HG02588 (cell line): ENCODE data around the gene TMEM158.

Source experiments
- ATAC-seq: cut with Tn5 transposase; IDR thresholded peaks from one replicate; pipeline ENCODE4 v1.9.1; 2021; ENCODE audit warnings: mild to moderate bottlenecking, moderate library complexity; ENCODE audit not compliant: unreplicated experiment

Gene TMEM158

GRCh38 chr3:45205126-45205525, 21.0 kb downstream of the TMEM158 start:
- no peak for ATAC-seq

DNA sequence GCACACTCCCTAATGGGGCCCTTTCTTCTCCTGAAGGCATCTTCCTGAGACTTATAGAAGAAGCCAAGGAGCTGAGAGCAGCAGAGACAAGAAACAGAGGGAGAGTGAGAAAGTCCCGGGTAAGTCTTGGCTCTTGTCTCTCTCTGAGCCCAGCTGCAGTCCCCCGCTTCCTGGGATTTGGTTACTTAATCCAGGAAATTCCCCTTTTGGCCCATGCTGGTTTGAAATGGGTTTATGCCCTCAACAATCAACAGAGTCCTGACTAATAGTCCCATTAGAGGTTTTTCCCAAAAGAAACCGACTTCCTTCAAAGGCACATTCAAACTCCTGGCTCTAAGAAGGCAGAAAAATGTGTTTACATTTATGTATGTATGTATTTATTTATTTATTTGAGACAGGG, 22.0 kb downstream of the TMEM158 start:
- no peak for ATAC-seq

DNA sequence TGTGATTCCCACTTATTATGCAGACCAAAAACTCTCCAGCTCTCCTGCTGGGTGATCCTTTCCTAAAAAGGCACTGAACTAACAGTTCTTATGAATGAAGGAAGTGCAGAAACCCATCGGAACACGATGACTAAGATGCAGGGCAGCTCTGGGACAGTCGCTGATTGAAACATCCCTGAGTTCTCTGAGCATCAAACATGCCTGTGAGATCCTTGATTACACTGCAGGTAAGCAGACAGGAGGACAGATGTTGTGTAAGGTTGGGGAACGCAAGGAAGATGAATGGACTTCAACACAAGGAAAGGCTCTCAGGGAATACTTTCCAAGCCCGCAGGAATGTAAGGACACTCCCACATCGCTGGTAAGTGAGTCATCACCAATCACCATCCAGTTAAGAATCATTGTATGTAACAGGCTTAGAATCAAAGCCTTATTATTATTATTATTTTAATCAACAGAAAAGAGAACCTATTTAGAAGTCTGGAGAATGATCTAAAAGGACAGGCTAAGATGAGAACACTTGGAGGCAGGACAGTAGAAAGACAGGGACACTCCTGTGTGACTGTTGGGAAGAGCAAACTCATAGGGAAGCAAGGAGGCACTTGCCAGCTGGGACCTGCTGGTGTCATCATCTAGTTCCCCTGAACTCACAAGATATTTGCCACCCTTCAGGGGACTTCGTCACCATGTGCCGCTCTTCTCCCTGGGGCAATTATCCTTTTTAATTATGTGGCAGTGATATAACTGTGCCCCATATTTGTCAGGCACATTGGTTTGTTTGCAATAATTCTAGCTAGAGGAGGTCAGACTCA, 26.0 kb downstream of the TMEM158 start:
- no peak for ATAC-seq

- ATAC-seq, result no peak
Observed at GRCh38 chr3:45198264-45199260, 27.5 kb downstream of the TMEM158 start.

DNA sequence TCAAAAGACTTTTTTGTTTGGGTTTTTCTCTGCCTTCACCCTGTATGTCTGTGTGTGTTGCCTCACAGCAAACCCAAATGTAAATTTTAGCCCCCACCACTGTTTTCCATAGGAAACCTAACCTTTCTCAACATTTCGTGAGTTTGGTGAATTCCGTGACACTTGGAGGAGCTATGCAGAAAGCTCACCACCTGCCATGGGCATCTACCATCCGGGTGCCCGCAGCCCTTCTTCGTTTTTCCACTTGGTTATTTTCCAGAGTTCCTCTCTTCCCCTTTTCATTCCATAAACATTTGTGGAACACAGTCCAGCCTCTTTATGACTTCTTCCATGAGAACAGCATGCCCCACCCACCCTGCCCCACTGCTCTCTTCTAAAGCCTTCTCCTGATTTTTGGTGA, 31.3 kb downstream of the TMEM158 start:
- ATAC-seq, result no peak

GRCh38 chr3:45191924-45192417, 34.1 kb downstream of the TMEM158 start:
- ATAC-seq, result no peak

- no peak for ATAC-seq
Observed at GRCh38 chr3:45191424-45191823, 34.7 kb downstream of the TMEM158 start.

DNA sequence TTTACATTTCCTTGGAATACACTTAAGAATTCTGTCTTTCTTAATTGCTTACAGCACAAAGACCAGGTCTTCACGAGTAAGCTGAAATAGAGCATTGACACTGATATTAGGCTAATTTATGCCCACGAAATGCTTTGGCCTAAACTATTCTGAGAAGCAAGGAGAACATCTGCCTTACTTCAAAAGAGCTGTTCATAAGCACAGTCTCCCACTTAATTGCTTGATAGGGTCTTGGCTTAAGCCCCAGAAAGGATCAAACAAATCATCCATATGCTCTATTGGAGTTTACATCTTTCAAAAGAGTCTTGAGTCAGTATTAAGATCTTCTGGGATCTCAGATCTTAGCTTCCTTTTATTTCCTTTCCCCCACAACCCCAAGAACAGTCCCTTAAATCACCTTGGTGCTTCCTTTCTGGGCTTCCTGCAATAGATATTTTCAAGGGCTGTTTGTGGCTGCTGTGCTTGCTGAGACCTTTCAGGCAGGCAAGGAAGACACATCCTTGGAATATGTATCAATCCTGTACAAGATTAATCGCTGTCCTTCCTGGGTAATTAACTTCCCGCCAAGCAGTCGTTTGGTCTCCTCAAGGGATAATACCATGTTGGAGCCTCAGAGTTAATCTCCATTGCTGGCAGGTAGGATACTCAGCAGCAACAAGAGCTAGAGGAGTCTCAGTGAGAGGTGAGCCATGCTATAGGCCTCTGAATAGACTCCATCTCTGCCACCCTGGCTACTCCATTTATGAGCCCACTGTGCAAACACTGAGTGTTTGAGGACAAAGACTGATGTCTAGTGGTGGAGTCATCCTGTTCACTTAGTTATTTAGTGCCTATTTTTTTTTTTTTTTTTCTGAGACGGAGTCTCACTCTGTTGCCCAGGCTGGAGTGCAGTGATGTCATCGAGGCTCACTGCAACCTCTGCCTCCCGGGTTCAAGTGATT, 37.1 kb downstream of the TMEM158 start:
- no peak for ATAC-seq

DNA sequence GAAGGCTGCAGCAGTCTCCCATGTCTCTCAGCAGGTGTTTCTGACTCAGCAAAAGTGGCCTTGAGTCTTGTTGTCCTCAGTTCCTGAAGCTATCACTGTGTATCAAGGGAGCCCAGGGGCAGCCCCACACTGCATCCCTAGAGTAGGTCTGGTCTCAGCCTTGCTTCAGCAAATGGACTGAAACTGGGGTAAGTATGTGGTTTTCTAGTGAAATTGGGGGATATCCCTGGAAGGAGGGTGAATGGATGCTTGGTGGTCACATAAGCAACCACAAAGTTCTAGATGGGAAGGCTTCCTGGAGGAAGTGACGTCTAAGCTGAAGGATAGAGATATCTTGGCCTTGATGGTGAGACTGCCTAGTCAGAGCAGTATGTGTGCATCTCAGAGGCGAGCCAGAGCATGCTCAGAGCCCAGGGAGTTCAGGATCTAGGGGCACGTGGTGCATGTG, 38.4 kb downstream of the TMEM158 start:
- ATAC-seq, result no peak

GRCh38 chr3:45186871-45187270, 39.2 kb downstream of the TMEM158 start:
- ATAC-seq, result no peak

DNA sequence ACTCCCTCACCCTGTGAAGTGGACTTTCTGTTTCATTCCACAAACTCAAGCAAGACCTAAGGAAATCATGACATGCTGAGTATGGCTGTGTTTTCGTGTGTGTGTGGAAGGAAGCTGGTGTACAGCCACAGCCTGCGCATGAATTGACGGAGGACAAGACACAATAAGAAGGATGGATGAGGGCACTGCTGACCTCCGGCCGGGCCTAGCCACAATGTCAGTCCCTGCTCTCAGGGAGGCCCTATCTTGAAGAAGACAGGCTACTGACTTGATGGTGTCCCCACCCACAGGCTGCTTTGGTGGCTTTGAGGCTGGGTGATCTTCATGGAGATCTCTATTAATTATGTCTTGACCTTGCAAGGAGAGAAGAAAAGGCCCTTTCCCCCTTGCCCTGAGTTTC, 40.6 kb downstream of the TMEM158 start:
- no peak for ATAC-seq

DNA sequence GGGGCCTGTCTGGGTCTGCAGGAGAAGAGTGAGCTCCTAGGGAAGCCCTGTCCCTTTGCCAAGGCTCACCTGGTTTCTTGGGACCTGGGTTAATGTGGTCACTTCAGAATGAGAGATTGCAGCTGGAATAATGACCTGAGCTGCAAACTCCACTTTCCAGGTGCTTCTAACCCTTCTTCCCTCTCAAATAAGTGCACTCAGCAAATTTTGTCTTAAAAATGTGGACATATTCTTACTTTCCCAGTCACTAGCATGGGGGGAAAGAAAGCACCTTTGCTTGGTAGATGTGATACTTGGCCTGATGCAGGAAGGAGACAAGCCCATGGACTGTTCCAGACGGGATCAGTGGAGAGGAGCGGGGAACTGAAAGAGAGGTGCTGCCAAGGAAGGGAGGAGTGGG, 41.0 kb downstream of the TMEM158 start:
- no peak for ATAC-seq

DNA sequence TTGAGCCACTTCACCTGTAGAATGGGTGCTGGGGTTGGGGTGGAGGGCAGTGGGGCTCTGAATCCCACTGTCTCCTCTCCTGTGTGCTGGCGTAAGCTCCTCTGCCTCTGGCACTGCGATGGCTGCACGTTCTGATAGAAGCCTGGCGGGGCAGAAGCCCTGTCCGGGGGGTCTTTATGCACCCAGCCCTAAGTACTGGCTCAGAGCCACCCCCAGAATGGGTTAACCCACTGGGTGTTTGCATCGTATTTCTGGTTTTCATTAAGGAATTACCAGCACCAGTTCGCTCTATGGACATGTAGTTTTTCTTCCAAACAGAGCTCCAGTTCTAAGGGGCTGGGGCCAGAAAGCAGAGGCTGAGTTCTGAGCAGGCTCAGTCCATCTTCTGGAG, 42.2 kb downstream of the TMEM158 start:
- ATAC-seq, result no peak

DNA sequence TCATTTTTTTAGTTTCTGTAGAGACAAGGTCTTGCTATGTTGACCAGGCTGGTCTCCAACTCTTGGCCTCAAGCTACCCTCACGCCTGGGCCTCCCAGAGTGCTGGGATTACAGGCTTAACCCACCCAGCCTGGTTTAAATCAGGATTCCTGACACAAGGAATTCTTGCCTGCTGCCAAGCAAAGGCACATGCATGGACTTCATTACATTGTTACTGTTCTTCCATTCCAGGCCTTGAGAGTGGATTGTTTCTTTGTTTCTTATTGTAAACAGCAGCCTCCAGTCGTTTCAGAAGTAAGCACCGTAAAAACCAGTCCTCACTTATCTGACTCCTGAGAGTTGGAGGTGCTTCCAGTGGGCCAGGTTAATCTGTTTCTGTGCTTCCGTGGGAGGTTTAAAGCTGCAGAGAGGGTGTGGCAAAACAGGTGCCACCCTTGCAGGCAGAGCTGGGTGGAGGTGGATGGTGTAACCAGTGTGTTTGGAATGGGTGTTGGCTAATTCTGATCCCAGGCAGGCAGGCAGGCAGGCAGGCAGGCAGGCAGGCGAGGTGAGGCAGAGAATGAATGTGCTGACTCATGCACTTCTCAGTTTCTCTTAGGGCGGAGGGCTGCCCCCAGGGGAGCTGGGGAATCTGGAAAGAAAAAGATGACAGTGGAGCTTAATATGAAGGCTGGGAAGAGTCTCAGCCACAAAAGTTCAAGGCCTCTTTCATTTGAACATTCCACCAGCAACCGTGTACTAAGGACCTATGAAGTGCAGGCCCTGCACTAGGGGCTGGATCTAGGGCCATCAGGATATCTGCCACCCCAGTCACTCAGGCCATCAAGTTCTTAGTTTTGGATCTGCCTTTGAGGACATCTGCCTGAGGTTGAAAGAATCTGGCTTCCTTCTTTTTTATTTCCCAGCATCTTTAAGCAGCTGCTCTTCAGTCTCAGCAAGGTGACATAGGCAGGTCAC, 42.9 kb downstream of the TMEM158 start:
- no peak for ATAC-seq

GRCh38 chr3:45181496-45181895, 44.6 kb downstream of the TMEM158 start:
- no peak for ATAC-seq

- no peak for ATAC-seq
Observed at GRCh38 chr3:45180899-45181298, 45.2 kb downstream of the TMEM158 start.

DNA sequence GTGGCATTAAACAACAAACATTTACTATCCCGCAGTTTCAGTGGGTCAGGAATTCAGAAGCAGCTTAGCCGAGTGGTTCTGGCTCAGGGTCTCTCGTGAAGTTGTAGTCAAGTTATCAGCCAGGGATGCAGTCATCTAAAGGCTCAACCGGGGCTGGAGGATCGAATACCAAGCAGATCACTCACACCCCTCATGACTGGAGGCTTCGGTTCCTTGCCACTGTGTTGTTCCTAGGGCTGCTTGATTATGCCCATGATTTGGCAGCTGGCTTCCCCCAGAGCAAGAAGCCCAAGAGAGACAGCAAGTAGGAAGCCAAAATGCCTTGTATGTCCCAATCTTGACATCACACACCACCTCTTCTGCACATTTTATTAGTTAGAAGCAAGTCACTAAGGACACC, 46.0 kb downstream of the TMEM158 start:
- ATAC-seq, result no peak

DNA sequence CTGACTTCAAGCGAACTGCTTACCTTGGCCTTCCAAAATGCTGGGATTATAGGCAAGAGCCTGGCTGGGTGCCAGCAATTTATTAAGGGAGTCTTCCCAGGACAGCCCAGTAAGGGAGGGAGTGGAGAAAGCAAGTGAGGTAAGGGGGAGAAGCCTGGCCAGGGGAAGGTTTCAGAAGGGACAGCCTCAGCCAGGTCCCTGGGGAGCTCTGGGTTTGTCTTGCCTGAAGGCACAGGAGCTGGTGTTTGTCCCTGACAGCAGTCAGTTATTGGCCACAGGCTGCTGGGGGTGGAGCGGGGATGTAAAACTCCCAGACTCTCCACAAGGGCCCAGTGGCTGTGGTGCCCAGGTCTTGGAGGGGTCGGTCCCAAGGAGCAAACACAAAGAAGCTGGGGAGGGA, 46.9 kb downstream of the TMEM158 start:
- no peak for ATAC-seq
